SK-N-MC (cell line): ENCODE results near the gene PDCL2.

Source experiments
- EZH2 ChIP-seq: fragments of 200-600 bp; sonication (generic); IDR thresholded peaks from one replicate; pipeline ENCODE4 v1.6.1; 2017; ENCODE audit warnings: antibody characterized with exemption
- FOXP2 ChIP-seq: optimal IDR thresholded peaks from 2 replicates; pipeline ENCODE3; 2011; ENCODE audit warnings: mild to moderate bottlenecking, moderate library complexity; ENCODE audit not compliant: insufficient read depth; ENCODE audit errors: extremely low read length, control extremely low read depth
- POLR2AphosphoS5 ChIP-seq: IDR thresholded peaks from 2 replicates; pipeline ENCODE4 v1.6.1; 2012; ENCODE audit warnings: mild to moderate bottlenecking, low read depth, low read length, borderline replicate concordance

GRCh38 chr4:55546756-55547465, 45.1 kb downstream of the PDCL2 start, which contains the start of gene CLOCK:
- TF ChIP-seq POLR2AphosphoS5 (peak; percentile 68), EZH2 (no peak), FOXP2 (no peak)
